Measurements from ENCODE around the gene INTS3. TPM values are rescaled to one million over a fixed set of nuclear protein-coding genes. Genes with fewer than 3 reads are reported as not detected.

The INTS3 gene
- total and polyA plus RNA-seq, 9 of the 15 experiments (the other 6 are each of a cell fraction or from before 2014, with no cell fraction given), result 6.3 to 24.1 (median 14.3) TPM

DNA sequence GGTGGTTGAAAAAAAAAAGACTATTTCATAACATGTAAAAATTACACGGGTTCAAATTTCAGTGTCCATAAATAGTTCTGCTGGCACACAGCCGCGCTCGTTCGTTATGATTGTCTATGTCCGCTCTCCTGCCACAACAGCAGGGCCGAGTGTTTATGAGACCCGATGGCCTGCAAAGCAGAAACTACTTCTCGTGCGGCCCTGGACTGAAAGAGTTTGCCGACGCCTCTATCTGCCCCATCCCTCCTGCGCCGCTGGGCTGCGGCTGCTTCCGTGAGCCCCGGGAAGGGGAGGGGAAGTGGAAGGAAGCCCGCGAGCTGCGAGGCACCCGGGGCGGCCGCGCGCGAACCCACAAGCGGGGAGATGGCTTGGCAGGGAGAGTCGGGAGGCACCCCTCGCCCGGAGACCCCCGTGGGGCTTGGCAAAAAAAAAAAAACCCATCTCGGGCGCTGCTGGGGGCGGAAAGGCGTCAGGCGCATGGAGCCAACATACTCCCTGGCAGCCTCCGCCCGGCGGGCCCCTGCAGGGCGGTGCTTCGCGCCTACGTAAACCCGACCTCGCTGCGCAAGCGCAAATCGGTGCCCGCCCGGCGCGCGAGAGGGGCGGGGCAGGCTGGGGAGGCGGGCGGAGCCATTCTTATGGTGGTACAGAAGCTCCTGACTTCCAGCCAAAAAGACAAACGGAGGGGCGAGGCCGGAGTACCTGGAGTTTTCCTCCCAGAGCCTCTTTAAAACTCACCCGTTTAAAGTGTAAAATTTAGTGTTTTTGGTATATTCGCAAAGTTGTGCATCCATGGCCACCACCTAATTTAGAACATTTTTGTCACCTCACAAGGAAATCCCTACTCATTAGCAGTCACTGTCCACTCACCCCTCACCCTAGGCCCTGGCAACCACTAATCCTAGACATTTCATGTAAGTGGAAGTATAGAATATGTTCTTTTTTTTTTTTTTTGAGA, 55.7 kb downstream of the INTS3 start:
- peak overlapping the region; percentile 87 for H2AFZ ChIP-seq (ENCODE audit: low read depth, low read length)
- H3K27me3 ChIP-seq (ENCODE audit: control insufficient read depth in 2 of 2, insufficient read depth in 2 of 2, low read length in 2 of 2), result no peaks in the 10 kb centered on the region
- H3K36me3 ChIP-seq (ENCODE audit: control insufficient read depth, insufficient read depth, low read length), result no peaks in the 10 kb centered on the region
- in situ Hi-C loops (cut with MboI) (no loop called here), intact Hi-C loops (cut with micrococcal nuclease) (loop anchor here (5.0 kb wide), 1 partner anchor 204 kb away; the partner anchor contains the start of gene RAB13)
- peak overlapping the region; percentile 83 for H3K27ac ChIP-seq (ENCODE audit: extremely low read depth, low read depth, low read length)
- peak; percentile 93 to 98 (median 96) for DNase-seq (ENCODE audit: extremely low read depth in 1 of 4, low spot score in 3 of 4)
- peak overlapping the region; percentile 80 for H3K4me2 ChIP-seq (ENCODE audit: insufficient read depth, low read length)
- peak overlapping the region; percentile 63 for H3K4me3 ChIP-seq
- TSS peak; percentile 98 for BruUV-seq (replicated peaks)
- FAIRE-seq, result peak; percentile 85
- ChIA-PET CTCF (ENCODE audit: low intra/inter-chr PET ratio) (interaction anchor here (0.7 kb wide), 1 partner anchor 25 kb away, joined by 4 read pairs; no protein-coding TSS in a partner anchor), POLR2A (interaction anchor here (0.7 to 1.3 kb wide), 7 partner anchors 10 to 208 kb away, joined by 3 to 5 read pairs (median 4); no protein-coding TSS in a partner anchor)
- H3K9me3 ChIP-seq (replicated peaks; ENCODE audit: control insufficient read depth, insufficient read depth, low read depth, low read length), result no peaks in the 10 kb centered on the region
- peak overlapping the region; percentile 81 to 93 for H3K9ac ChIP-seq (ENCODE audit: insufficient read depth in 1 of 2, low read depth in 2 of 2, low read length in 2 of 2)
- ATAC-seq, result peak; percentile 98
- H3K79me2 ChIP-seq (ENCODE audit: control insufficient read depth, insufficient read depth, low read length), result no peaks in the 10 kb centered on the region
- WGBS (ENCODE audit: insufficient coverage, low coverage, missing lambda C conversion rate), result 1% methylated on average over 60 of the region's 61 CpGs
- no peaks in the 10 kb centered on the region for H3K9me1 ChIP-seq (ENCODE audit: control insufficient read depth, insufficient read depth, low read length)
- H3K4me1 ChIP-seq (replicated peaks in 1 of 2; ENCODE audit: control insufficient read depth in 2 of 2, insufficient read depth in 2 of 2, low read length in 2 of 2), result peaks cover 10 to 32% of the 10 kb centered on the region in 2 experiments
- H4K20me1 ChIP-seq (replicated peaks; ENCODE audit: control insufficient read depth, insufficient read depth, low read length), result no peaks in the 10 kb centered on the region
- TF ChIP-seq HMG20A (CRISPR knock-in tag; conservative IDR thresholded peaks at IDR 0.05), result no peak
- peak; percentile 72 for TF ChIP-seq ETV1 (tag; conservative IDR thresholded peaks at IDR 0.05; ENCODE audit: low read depth)
- TF ChIP-seq BRD4 (IDR thresholded peaks at IDR 0.05), result 0 out of 2 replicates have a peak, but pooled peaks have one; percentile 59
- TF ChIP-seq ATF7 (IDR thresholded peaks at IDR 0.05), result peak; percentile 80
- no peak for TF ChIP-seq ZNF507 (tag; conservative IDR thresholded peaks at IDR 0.05)
- TF ChIP-seq PHB2 (IDR thresholded peaks at IDR 0.05; ENCODE audit: low read depth), result no peak
- TF ChIP-seq, protein P1, sequence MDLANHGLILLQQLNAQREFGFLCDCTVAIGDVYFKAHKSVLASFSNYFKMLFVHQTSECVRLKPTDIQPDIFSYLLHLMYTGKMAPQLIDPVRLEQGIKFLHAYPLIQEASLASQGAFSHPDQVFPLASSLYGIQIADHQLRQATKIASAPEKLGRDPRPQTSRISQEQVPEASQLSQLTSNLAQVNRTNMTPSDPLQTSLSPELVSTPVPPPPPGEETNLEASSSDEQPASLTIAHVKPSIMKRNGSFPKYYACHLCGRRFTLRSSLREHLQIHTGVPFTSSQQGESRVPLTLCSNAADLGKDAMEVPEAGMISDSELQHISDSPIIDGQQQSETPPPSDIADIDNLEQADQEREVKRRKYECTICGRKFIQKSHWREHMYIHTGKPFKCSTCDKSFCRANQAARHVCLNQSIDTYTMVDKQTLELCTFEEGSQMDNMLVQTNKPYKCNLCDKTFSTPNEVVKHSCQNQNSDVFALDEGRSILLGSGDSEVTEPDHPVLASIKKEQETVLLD (IDR thresholded peaks at IDR 0.05), result peak; percentile 61
- TF ChIP-seq HMG20B (CRISPR knock-in tag; IDR thresholded peaks at IDR 0.05), result no peak
- TF ChIP-seq FIP1L1 (IDR thresholded peaks at IDR 0.05; ENCODE audit: low read depth, low read length, poor library complexity, severe bottlenecking), result peak; percentile 45
- TF ChIP-seq CBX1 (IDR thresholded peaks at IDR 0.05; ENCODE audit: low read depth), result 0 out of 2 replicates have a peak, but pooled peaks have one; percentile 84
- TF ChIP-seq, protein P2, sequence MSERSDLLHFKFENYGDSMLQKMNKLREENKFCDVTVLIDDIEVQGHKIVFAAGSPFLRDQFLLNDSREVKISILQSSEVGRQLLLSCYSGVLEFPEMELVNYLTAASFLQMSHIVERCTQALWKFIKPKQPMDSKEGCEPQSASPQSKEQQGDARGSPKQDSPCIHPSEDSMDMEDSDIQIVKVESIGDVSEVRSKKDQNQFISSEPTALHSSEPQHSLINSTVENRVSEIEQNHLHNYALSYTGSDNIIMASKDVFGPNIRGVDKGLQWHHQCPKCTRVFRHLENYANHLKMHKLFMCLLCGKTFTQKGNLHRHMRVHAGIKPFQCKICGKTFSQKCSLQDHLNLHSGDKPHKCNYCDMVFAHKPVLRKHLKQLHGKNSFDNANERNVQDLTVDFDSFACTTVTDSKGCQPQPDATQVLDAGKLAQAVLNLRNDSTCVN (CRISPR knock-in tag; IDR thresholded peaks at IDR 0.05), result no peak
- no peak for TF ChIP-seq NR3C1 (CRISPR knock-in tag; IDR thresholded peaks at IDR 0.05)

All from K562 (cell line).